HG03460 (cell line): ENCODE measurements around the gene STXBP4.
"Not testable (repeated sequence)": the region's sequence is repeated elsewhere in the genome, so short reads cannot be mapped to it uniquely, and the experiment has no call there.

Experiments
- ATAC-seq: cut with Tn5 transposase; IDR thresholded peaks from one replicate; pipeline ENCODE4 v1.9.1; 2021; ENCODE audit not compliant: unreplicated experiment

STXBP4 gene

GRCh38 chr17:55053855-55054254 lies 85.3 kb downstream of the STXBP4 start:
- ATAC-seq, result no peak

- no peak for ATAC-seq
Observed at GRCh38 chr17:55054429-55054828, 85.9 kb downstream of the STXBP4 start.

- no peak for ATAC-seq
Observed at GRCh38 chr17:55056526-55056925, 88.0 kb downstream of the STXBP4 start.

GRCh38 chr17:55057184-55057583 lies 88.6 kb downstream of the STXBP4 start:
- ATAC-seq, result no peak

- ATAC-seq, result no peak
Observed at GRCh38 chr17:55059724-55060123, 91.2 kb downstream of the STXBP4 start.

GRCh38 chr17:55062921-55063320 lies 94.4 kb downstream of the STXBP4 start:
- ATAC-seq, result no peak

- ATAC-seq, result no peak
Observed at GRCh38 chr17:55063885-55064874, 95.6 kb downstream of the STXBP4 start.

- no peak for ATAC-seq
Observed at GRCh38 chr17:55067697-55068439, 99.3 kb downstream of the STXBP4 start.

- ATAC-seq, result no peak
Observed at GRCh38 chr17:55068862-55069811, 100.6 kb downstream of the STXBP4 start.

GRCh38 chr17:55069983-55070529 lies 101.5 kb downstream of the STXBP4 start:
- no peak for ATAC-seq

- ATAC-seq, result no peak
Observed at GRCh38 chr17:55072898-55073297, 104.3 kb downstream of the STXBP4 start.

- not testable (repeated sequence) for ATAC-seq
Observed at GRCh38 chr17:55073467-55073866, 104.9 kb downstream of the STXBP4 start.

GRCh38 chr17:55081559-55081958 lies 113.0 kb downstream of the STXBP4 start:
- no peak for ATAC-seq

GRCh38 chr17:55086635-55087058 lies 118.1 kb downstream of the STXBP4 start:
- ATAC-seq, result no peak

- ATAC-seq, result no peak
Observed at GRCh38 chr17:55089256-55089655, 120.7 kb downstream of the STXBP4 start.

- peak; percentile 98 for ATAC-seq
Observed at GRCh38 chr17:55090079-55090492, 121.5 kb downstream of the STXBP4 start.

GRCh38 chr17:55093353-55093752 lies 124.8 kb downstream of the STXBP4 start:
- no peak for ATAC-seq

GRCh38 chr17:55098765-55099164 lies 130.2 kb downstream of the STXBP4 start:
- no peak for ATAC-seq

GRCh38 chr17:55110521-55110920 lies 142.0 kb downstream of the STXBP4 start:
- no peak for ATAC-seq

- ATAC-seq, result no peak
Observed at GRCh38 chr17:55114283-55114682, 145.7 kb downstream of the STXBP4 start.
